NAMALWA (cell line): ENCODE results near the gene SKAP2.

ENCODE experiments used
- DNase-seq: peaks from one replicate; pipeline ENCODE4 v3.0.0-alpha.2; 2015; ENCODE audit warnings: low spot score

SKAP2 gene

GRCh38 chr7:26637610-26638009, 226.8 kb downstream of the SKAP2 start:
- DNase-seq: no peak

- no peak for DNase-seq
These were observed 227.6 kb downstream of the SKAP2 start for GRCh38 chr7:26636808-26637207.

- no peak for DNase-seq
These were observed 230.8 kb downstream of the SKAP2 start for GRCh38 chr7:26633557-26633956.

- no peak for DNase-seq
These were observed 232.8 kb downstream of the SKAP2 start for GRCh38 chr7:26631601-26632000.

- DNase-seq: no peak
These were observed 233.3 kb downstream of the SKAP2 start for GRCh38 chr7:26630941-26631580.

- DNase-seq: no peak
These were observed 234.0 kb downstream of the SKAP2 start for GRCh38 chr7:26630361-26630760.

- DNase-seq: no peak
These were observed 234.7 kb downstream of the SKAP2 start for GRCh38 chr7:26629696-26630095.

- DNase-seq: no peak
These were observed 236.5 kb downstream of the SKAP2 start for GRCh38 chr7:26627891-26628341.

- DNase-seq: no peak
These were observed 237.2 kb downstream of the SKAP2 start for GRCh38 chr7:26627221-26627620.

- DNase-seq: no peak
These were observed 237.7 kb downstream of the SKAP2 start for GRCh38 chr7:26626687-26627086.

GRCh38 chr7:26626156-26626555, 238.2 kb downstream of the SKAP2 start:
- no peak for DNase-seq

- no peak for DNase-seq
These were observed 239.1 kb downstream of the SKAP2 start for GRCh38 chr7:26625286-26625685.

GRCh38 chr7:26624839-26625238, 239.6 kb downstream of the SKAP2 start:
- DNase-seq: no peak

- no peak for DNase-seq
These were observed 240.0 kb downstream of the SKAP2 start for GRCh38 chr7:26624431-26624830.

- peak; percentile 20 for DNase-seq
These were observed 244.0 kb downstream of the SKAP2 start for GRCh38 chr7:26620352-26620751.

GRCh38 chr7:26619348-26619984, 244.9 kb downstream of the SKAP2 start:
- no peak for DNase-seq

GRCh38 chr7:26618898-26619297, 245.5 kb downstream of the SKAP2 start:
- no peak for DNase-seq

GRCh38 chr7:26618449-26618848, 245.9 kb downstream of the SKAP2 start:
- no peak for DNase-seq
